HEK293 (cell line): ENCODE results near the gene RAB3IP.

Experiments
- CTCF ChIA-PET: fragments of 350-600 bp; formaldehyde crosslinking; extraction: SDS; loops from one replicate; lab custom pipeline; 2021; ENCODE audit warnings: antibody characterized with exemption; lab: Yijun Ruan, JAX
- POLR2A ChIA-PET: fragments of 300-600 bp; formaldehyde crosslinking; extraction: SDS; loops from one replicate; lab custom pipeline; 2020; ENCODE audit warnings: antibody characterized with exemption, inconsistent platforms; lab: Yijun Ruan, JAX
- H3K27ac ChIP-seq: fragments of 200-500 bp; sonication (Bioruptor generic); 2 replicates; pipeline ENCODE4 v1.5.1; 2014; ENCODE audit warnings: low read depth, low read length, control low read depth, inconsistent platforms; ENCODE audit errors: extremely low read depth
- H3K36me3 ChIP-seq, 2 experiments: fragments of 200-500 bp in 1 of 2; sonication (Bioruptor generic) in 1 of 2; 1 replicate in 1 of 2; 2 replicates in 1 of 2; pipeline ENCODE4 v1.5.1; 2014 to 2017; ENCODE audit warnings: inconsistent platforms in 2 of 2, low read length in 2 of 2; ENCODE audit not compliant: control insufficient read depth in 2 of 2, insufficient read depth in 1 of 2
- H3K4me1 ChIP-seq: fragments of 200-500 bp; sonication (Bioruptor generic); 2 replicates; pipeline ENCODE4 v1.5.1; 2014; ENCODE audit warnings: mild to moderate bottlenecking, low read length, inconsistent platforms; ENCODE audit not compliant: control insufficient read depth, insufficient read depth
- H3K4me3 ChIP-seq: 2 replicates; pipeline ENCODE4 v1.5.1; 2011; ENCODE audit warnings: low read depth, mild to moderate bottlenecking, control low read depth, low read length, moderate library complexity
- H3K9me3 ChIP-seq: fragments of 200-500 bp; sonication (Bioruptor generic); 2 replicates; pipeline ENCODE4 v1.5.1; 2014; ENCODE audit warnings: low read depth, low read length, inconsistent platforms; ENCODE audit not compliant: control insufficient read depth, insufficient read depth
- GLIS2 ChIP-seq: fragments of 450-650 bp; formaldehyde crosslinking; IDR thresholded peaks from 2 replicates; pipeline ENCODE4 v1.5.1; 2016; ENCODE audit warnings: missing biosample characterization, missing genetic modification characterization
- KLF8 ChIP-seq: fragments of 450-650 bp; formaldehyde crosslinking; IDR thresholded peaks from 2 replicates; pipeline ENCODE4 v1.5.1; 2016; ENCODE audit warnings: missing biosample characterization, missing genetic modification characterization
- PRDM1 ChIP-seq: fragments of 450-650 bp; formaldehyde crosslinking; IDR thresholded peaks from 2 replicates; pipeline ENCODE4; 2016; ENCODE audit warnings: missing biosample characterization, missing genetic modification characterization
- SCRT2 ChIP-seq: fragments of 450-650 bp; formaldehyde crosslinking; IDR thresholded peaks from 2 replicates; pipeline ENCODE4 v1.5.1; 2016; ENCODE audit warnings: missing biosample characterization, missing genetic modification characterization
- ZNF157 ChIP-seq: fragments of 450-650 bp; formaldehyde crosslinking; IDR thresholded peaks from 2 replicates; pipeline ENCODE4 v1.5.1; 2016; ENCODE audit warnings: missing biosample characterization, missing genetic modification characterization
- ZNF19 ChIP-seq: fragments of 450-650 bp; formaldehyde crosslinking; IDR thresholded peaks from 2 replicates; pipeline ENCODE4; 2016; ENCODE audit warnings: missing biosample characterization, missing genetic modification characterization, low read depth
- ZNF426 ChIP-seq: fragments of 450-650 bp; formaldehyde crosslinking; IDR thresholded peaks from 2 replicates; pipeline ENCODE4 v1.5.1; 2017; ENCODE audit warnings: missing biosample characterization, missing genetic modification characterization, mild to moderate bottlenecking, inconsistent platforms, moderate library complexity
- ZNF530 ChIP-seq: fragments of 450-650 bp; formaldehyde crosslinking; IDR thresholded peaks from 2 replicates; pipeline ENCODE4 v1.5.1; 2016; ENCODE audit warnings: low read depth, missing biosample characterization, missing genetic modification characterization
- ZNF624 ChIP-seq: fragments of 450-650 bp; formaldehyde crosslinking; IDR thresholded peaks from 2 replicates; pipeline ENCODE4 v1.5.1; 2017; ENCODE audit warnings: missing biosample characterization, missing genetic modification characterization
- ZNF629 ChIP-seq: fragments of 450-650 bp; formaldehyde crosslinking; IDR thresholded peaks from 2 replicates; pipeline ENCODE4 v1.5.1; 2017; ENCODE audit warnings: missing biosample characterization, missing genetic modification characterization
- ZNF664 ChIP-seq: fragments of 450-650 bp; formaldehyde crosslinking; IDR thresholded peaks from 2 replicates; pipeline ENCODE4 v1.5.1; 2016; ENCODE audit warnings: missing biosample characterization, missing genetic modification characterization
- ZNF677 ChIP-seq: fragments of 450-650 bp; IDR thresholded peaks from 2 replicates; pipeline ENCODE4 v1.5.0; 2018; ENCODE audit warnings: missing biosample characterization, mild to moderate bottlenecking, missing genetic modification characterization, moderate library complexity
- TF ChIP-seq, protein P1 (sequence below): fragments of 450-650 bp; formaldehyde crosslinking; IDR thresholded peaks from 2 replicates; pipeline ENCODE4 v1.5.1; 2017; ENCODE audit warnings: missing biosample characterization, missing genetic modification characterization
- TF ChIP-seq, protein P2 (sequence below): fragments of 450-650 bp; formaldehyde crosslinking; IDR thresholded peaks from 2 replicates; pipeline ENCODE4 v1.5.1; 2016; ENCODE audit warnings: missing biosample characterization, missing genetic modification characterization
- TF ChIP-seq, protein P3 (sequence below): fragments of 450-650 bp; formaldehyde crosslinking; IDR thresholded peaks from 2 replicates; pipeline ENCODE4 v1.5.1; 2017; ENCODE audit warnings: missing biosample characterization, mild to moderate bottlenecking, missing genetic modification characterization, moderate library complexity
- TF ChIP-seq, protein P4 (sequence below): fragments of 450-650 bp; formaldehyde crosslinking; conservative IDR thresholded peaks from 2 replicates; pipeline ENCODE4 v1.5.1; 2016; ENCODE audit warnings: low read depth, missing biosample characterization, missing genetic modification characterization
- TF ChIP-seq, protein P5 (sequence below): fragments of 450-650 bp; formaldehyde crosslinking; IDR thresholded peaks from 2 replicates; pipeline ENCODE4 v1.5.1; 2016; ENCODE audit warnings: missing biosample characterization, missing genetic modification characterization

Gene RAB3IP

DNA sequence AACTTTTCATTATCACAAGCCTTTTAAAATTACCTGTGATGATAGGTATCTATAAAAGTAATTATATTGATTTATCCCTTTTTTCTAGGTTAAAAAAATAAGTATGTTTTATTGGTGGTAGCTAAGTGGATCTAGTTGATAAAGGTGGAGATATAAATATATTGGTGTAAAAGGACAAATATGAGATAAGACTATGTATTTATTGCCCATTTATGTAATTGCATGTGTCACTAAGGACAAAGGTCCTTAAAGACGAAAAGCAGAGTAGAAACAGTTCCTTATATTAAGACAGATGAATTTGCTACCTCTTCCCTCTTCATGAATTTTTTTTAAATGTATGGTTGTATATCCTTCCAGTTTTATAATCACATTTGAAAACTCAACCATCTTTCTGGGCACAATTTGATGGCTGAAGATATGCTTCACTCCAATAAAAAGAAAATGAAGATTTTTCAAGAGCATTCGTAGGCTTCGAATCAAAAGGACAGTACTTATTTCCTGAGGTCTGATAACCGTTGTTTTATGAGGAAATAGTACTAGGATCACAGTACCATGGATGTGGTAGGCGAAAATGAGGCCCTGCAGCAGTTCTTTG lies 86.4 kb downstream of the RAB3IP start, which contains the start of gene MYRFL:
Gene MYRFL, plus strand, starts transcription at position 262 of the 595 bp plus-strand sequence. Its CDS starts 291 bp downstream, at position 553.
- CTCF ChIA-PET: no interaction called here
- no peak within 1 kb of the TSS for H3K27ac ChIP-seq
- H3K9me3 ChIP-seq: no peaks in the 10 kb centered on the region
- POLR2A ChIA-PET: no interaction called here
- peaks cover 8% of the 10 kb centered on the region for H3K4me1 ChIP-seq
- TF ChIP-seq, protein P1, sequence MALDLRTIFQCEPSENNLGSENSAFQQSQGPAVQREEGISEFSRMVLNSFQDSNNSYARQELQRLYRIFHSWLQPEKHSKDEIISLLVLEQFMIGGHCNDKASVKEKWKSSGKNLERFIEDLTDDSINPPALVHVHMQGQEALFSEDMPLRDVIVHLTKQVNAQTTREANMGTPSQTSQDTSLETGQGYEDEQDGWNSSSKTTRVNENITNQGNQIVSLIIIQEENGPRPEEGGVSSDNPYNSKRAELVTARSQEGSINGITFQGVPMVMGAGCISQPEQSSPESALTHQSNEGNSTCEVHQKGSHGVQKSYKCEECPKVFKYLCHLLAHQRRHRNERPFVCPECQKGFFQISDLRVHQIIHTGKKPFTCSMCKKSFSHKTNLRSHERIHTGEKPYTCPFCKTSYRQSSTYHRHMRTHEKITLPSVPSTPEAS: no peak
- TF ChIP-seq, all 188 proteins: peak for 0
- Histone ChIP-seq H3K36me3 (no peaks in the 10 kb centered on the region), H3K4me3 (no peak within 1 kb of the TSS)

DNA sequence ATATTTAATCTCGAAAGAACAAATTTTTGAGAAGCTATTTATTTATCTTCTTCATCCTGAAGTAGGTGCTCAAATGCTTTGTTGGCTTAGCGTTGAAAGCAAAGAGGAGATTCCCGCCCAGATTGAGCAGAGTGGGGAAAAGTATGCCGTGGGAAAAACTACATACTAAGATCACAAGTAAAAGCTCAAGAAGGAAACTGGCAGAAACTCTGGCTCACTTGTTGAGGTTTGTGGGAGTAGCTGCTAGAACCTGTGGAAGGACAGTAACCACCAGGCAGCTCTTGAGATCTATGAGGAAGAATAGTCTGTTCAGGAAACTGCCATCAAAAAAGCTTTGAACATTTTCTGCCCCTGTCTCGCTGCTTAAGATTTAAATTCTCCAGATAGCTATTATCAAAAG lies 90.2 kb downstream of the RAB3IP start:
- POLR2A ChIA-PET: interaction anchor here (0.5 kb wide), 1 partner anchor 1714 kb away, joined by 3 read pairs; no protein-coding TSS in a partner anchor
- no peaks in the 10 kb centered on the region for H3K4me1 ChIP-seq

DNA sequence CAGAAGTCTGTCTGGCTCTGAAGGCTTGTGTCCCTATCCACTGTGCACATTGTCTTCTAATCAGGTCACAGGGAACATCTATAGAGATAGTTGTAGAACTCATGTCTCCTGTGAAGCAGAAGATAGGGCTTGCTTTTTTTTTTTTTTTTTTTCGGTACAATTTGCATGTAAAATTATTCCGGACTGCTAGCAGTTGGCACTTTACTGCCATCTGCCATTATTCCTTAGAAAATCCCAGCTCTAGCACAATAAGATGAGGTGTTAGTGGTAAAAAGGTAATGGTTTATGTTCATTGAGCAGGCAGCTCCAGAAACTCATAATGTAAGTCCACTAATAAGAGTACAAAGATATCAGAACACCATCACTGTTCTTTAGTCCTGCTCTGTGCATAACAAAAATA lies 95.0 kb downstream of the RAB3IP start:
- Histone ChIP-seq H3K4me1 (no peaks in the 10 kb centered on the region), H3K4me3 (no peak overlapping the region), H3K27ac (no peak overlapping the region)
- CTCF ChIA-PET: interaction anchor here (0.6 kb wide), 1 partner anchor 1369 kb away, joined by 3 read pairs; no protein-coding TSS in a partner anchor
- TF ChIP-seq GLIS2 (no peak), ZNF624 (tag by site-specific recombination) (no peak), ZNF530 (no peak), ZNF426 (no peak), ZNF677 (no peak), SCRT2 (tag by site-specific recombination) (no peak), ZNF664 (tag by site-specific recombination) (no peak), KLF8 (no peak), PRDM1 (tag by site-specific recombination) (no peak), ZNF19 (no peak), ZNF629 (no peak)
- TF ChIP-seq, protein P2, sequence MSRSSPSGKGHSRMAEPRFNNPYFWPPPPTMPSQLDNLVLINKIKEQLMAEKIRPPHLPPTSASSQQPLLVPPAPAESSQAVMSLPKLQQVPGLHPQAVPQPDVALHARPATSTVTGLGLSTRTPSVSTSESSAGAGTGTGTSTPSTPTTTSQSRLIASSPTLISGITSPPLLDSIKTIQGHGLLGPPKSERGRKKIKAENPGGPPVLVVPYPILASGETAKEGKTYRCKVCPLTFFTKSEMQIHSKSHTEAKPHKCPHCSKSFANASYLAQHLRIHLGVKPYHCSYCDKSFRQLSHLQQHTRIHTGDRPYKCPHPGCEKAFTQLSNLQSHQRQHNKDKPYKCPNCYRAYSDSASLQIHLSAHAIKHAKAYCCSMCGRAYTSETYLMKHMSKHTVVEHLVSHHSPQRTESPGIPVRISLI (tag by site-specific recombination): no peak
- TF ChIP-seq, protein P3, sequence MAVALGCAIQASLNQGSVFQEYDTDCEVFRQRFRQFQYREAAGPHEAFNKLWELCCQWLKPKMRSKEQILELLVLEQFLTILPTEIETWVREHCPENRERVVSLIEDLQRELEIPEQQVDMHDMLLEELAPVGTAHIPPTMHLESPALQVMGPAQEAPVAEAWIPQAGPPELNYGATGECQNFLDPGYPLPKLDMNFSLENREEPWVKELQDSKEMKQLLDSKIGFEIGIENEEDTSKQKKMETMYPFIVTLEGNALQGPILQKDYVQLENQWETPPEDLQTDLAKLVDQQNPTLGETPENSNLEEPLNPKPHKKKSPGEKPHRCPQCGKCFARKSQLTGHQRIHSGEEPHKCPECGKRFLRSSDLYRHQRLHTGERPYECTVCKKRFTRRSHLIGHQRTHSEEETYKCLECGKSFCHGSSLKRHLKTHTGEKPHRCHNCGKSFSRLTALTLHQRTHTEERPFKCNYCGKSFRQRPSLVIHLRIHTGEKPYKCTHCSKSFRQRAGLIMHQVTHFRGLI (tag by site-specific recombination): no peak
- TF ChIP-seq, protein P4, sequence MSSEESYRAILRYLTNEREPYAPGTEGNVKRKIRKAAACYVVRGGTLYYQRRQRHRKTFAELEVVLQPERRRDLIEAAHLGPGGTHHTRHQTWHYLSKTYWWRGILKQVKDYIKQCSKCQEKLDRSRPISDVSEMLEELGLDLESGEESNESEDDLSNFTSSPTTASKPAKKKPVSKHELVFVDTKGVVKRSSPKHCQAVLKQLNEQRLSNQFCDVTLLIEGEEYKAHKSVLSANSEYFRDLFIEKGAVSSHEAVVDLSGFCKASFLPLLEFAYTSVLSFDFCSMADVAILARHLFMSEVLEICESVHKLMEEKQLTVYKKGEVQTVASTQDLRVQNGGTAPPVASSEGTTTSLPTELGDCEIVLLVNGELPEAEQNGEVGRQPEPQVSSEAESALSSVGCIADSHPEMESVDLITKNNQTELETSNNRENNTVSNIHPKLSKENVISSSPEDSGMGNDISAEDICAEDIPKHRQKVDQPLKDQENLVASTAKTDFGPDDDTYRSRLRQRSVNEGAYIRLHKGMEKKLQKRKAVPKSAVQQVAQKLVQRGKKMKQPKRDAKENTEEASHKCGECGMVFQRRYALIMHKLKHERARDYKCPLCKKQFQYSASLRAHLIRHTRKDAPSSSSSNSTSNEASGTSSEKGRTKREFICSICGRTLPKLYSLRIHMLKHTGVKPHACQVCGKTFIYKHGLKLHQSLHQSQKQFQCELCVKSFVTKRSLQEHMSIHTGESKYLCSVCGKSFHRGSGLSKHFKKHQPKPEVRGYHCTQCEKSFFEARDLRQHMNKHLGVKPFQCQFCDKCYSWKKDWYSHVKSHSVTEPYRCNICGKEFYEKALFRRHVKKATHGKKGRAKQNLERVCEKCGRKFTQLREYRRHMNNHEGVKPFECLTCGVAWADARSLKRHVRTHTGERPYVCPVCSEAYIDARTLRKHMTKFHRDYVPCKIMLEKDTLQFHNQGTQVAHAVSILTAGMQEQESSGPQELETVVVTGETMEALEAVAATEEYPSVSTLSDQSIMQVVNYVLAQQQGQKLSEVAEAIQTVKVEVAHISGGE (tag by site-specific recombination): no peak
- TF ChIP-seq, protein P5, sequence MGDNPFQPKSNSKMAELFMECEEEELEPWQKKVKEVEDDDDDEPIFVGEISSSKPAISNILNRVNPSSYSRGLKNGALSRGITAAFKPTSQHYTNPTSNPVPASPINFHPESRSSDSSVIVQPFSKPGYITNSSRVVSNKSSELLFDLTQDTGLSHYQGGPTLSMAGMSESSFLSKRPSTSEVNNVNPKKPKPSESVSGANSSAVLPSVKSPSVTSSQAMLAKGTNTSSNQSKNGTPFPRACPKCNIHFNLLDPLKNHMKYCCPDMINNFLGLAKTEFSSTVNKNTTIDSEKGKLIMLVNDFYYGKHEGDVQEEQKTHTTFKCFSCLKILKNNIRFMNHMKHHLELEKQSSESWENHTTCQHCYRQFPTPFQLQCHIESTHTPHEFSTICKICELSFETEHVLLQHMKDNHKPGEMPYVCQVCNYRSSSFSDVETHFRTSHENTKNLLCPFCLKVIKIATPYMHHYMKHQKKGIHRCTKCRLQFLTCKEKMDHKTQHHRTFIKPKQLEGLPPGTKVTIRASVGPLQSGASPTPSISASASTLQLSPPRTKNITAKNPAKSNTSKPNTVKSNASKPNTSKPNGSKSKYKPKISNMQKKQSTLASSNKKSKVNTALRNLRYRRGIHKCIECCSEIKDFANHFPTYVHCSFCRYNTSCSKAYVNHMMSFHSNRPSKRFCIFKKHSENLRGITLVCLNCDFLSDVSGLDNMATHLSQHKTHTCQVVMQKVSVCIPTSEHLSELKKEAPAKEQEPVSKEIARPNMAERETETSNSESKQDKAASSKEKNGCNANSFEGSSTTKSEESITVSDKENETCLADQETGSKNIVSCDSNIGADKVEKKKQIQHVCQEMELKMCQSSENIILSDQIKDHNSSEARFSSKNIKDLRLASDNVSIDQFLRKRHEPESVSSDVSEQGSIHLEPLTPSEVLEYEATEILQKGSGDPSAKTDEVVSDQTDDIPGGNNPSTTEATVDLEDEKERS: no peak
- TF ChIP-seq, all 188 proteins: peak for 0
- POLR2A ChIA-PET: no interaction called here
- Histone ChIP-seq H3K36me3 (no peaks in the 10 kb centered on the region), H3K9me3 (no peaks in the 10 kb centered on the region)

More for the DNA sequence above, 90.2 kb downstream of the RAB3IP start:
- H3K9me3 ChIP-seq: no peaks in the 10 kb centered on the region
- no peaks in the 10 kb centered on the region for H3K36me3 ChIP-seq
- H3K27ac ChIP-seq: no peak overlapping the region
- H3K4me3 ChIP-seq: no peak overlapping the region
- no peak for TF ChIP-seq ZNF157
- CTCF ChIA-PET: interaction anchor here (0.6 to 1.2 kb wide), 3 partner anchors 50 to 1387 kb away, joined by 3 to 6 read pairs (median 4); no protein-coding TSS in a partner anchor
